Measurements from ENCODE around the gene PCSK9.
"Not testable (repeated sequence)": the region's sequence is repeated elsewhere in the genome, so short reads cannot be mapped to it uniquely, and the experiment has no call there.

The PCSK9 gene

GRCh38 chr1:55081188-55081904 lies 42.0 kb downstream of the PCSK9 start:
- DNase-seq (ENCODE audit: low spot score), result no peak

DNA sequence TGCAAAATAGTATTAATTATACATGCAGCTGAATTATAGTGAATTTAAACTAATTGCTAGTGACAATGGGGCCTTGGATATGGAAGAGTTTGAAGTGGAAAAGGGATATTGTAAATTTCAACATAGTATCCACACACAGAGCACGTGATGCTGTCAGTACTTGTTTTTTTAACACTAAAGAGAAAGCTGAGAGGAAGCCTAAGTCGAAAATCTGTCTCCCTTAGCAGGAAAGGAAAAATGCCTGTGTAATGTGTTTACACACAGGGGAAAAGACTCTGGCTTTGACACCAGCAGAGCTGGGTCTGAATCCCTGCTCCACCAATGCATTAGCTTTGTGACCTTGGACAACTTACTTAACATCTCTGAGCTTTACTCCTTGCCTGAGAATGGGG lies 42.6 kb downstream of the PCSK9 start:
- DNase-seq (ENCODE audit: low spot score), result no peak

DNA sequence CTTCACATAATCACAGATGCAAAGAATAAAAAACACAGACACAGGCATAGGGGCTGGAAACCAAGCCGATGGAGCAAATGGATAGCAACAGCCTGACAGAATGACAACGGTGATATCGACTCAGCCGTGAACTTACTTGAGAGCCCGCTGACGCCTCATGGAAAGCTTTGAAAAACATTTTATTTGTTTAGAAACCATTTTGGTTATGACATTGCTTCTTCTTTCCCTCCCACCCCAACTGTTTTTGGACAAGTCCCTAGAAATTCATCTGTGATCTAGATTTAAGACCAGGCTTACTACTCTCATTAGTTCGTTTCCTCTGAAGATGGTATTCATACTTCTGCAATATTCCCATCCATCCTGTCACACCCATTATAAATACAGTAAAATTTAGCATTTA lies 44.9 kb downstream of the PCSK9 start:
- DNase-seq (ENCODE audit: low spot score), result no peak

- no peak for DNase-seq (ENCODE audit: low spot score)
Measured at GRCh38 chr1:55087439-55087838, 48.1 kb downstream of the PCSK9 start.

- no peak for DNase-seq (ENCODE audit: low spot score)
Measured at GRCh38 chr1:55088413-55088812, 49.1 kb downstream of the PCSK9 start.

DNA sequence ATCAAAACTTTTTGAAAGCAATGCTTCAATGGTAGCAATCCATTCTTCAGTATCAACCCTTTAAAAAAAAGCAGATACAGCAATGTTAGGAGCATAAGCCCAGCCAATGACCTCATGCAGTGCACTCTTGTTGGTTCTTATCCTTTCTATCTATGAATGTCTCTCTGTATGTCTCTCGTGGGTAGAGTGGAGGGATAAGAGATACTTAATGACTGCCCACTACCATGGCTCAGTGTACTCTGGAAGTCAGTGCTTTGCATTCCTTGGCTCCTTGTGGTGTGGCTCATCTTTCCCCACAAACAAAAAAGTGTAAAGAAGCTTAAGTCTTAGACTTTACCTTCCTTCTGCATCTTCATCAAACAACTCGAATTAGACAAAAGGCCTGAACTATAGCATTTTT lies 50.3 kb downstream of the PCSK9 start:
- DNase-seq (ENCODE audit: low spot score), result no peak

DNA sequence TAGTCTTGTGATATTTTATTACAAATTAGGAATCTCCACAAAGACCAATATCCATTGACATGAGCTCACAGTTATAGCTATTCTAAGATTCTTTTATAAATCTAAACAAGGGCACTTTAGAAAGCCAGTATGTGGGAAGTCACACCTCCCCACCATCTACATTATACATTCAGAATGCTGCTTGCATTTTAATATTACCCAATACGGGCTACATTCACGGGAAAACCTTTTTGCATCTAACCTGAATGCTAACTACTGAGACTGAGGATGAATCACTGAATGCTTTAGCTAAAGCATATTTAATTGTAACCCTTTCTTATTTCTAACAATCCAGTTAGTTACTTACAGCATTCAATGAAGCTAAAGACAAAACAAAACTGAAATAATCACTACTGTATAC lies 53.1 kb downstream of the PCSK9 start:
- DNase-seq (ENCODE audit: low spot score), result no peak

- DNase-seq (ENCODE audit: low spot score), result no peak
Measured at GRCh38 chr1:55095095-55095494, 55.7 kb downstream of the PCSK9 start.

GRCh38 chr1:55103891-55104290 lies 64.5 kb downstream of the PCSK9 start:
- DNase-seq (ENCODE audit: low spot score), result no peak

DNA sequence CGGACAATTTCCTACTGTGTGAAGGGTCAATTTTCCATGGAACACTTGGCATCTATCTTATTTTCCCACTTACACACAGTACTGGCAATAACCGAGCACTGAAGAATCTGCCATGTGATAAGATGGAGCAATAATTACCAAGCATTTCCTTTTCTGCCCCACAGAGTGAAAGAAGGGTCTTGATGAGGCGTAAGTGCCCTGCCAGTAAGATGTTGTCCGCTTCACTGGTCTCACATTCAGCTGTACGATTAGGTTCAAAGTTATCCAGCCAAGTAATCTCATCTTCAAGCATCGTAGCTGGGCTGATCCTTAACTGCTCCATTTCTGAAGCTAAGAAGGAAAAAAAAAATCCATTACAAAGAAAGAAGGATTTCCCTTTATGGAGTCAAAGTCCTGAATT lies 67.8 kb downstream of the PCSK9 start:
- DNase-seq (ENCODE audit: low spot score), result no peak

DNA sequence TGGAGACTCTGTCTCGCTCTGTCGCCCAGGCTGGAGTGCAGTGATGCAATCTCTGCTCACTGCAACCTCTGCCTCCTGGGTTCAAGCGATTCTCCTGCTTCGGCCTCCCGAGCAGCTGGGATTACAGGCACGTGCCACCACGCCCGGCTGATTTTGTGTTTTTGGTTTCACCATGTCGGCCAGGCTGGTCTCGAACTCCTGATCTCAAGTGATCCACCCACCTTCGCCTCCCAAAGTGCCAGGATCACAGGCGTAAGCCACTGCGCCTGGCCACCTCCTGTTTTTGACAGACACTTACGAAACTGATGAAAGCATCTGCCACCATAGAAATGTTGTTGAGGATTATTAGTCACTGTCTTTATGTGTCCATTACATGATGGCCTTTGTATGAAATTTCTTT lies 69.7 kb downstream of the PCSK9 start:
- not testable (repeated sequence) for DNase-seq (ENCODE audit: low spot score)
